Measurements from ENCODE around the gene GALNTL6.
"Not testable (repeated sequence)": the region's sequence is repeated elsewhere in the genome, so short reads cannot be mapped to it uniquely, and the experiment has no call there.

GRCh38 chr4:172917403-172917802 lies 1104.2 kb downstream of the GALNTL6 start:
- TF ChIP-seq POLR2A (IDR thresholded peaks at IDR 0.05; ENCODE audit: low read length); GATA1 (IDR thresholded peaks at IDR 0.05; ENCODE audit: low read depth, low read length): not testable (repeated sequence)
